ENCODE data around the gene TM7SF2.

TM7SF2 gene

DNA sequence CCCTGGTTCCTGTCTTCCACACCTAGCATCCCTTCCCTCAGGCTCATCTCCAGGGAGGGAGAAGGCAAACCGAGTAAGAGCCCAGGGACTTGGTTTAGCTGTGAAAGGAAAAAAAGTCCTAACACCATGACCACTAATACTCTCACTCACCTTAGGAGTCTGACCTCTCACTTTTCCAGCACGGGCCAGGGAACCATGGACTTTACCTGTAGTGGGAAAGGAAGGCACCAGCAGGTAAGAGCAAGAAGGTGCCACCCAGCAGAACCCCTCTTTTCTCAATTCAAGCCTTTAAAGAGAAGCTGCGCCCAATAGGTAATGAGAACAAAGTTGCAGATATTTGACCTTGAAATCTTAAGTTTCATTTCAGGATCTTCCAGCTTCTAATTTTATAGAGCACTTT, 9.2 kb downstream of the TM7SF2 start:
- Histone ChIP-seq H3K4me3 (peak overlapping the region; percentile 94), H3K27me3 (ENCODE audit: low read depth) (no peaks in the 10 kb centered on the region), H3K36me3 (replicated peaks) (peaks cover 72% of the 10 kb centered on the region), H3K9me3 (no peaks in the 10 kb centered on the region), H3K4me1 (peaks cover 28% of the 10 kb centered on the region)
- no peak for DNase-seq (ENCODE audit: low spot score in 2 of 2)
- in situ Hi-C loops (cut with MboI; ENCODE audit: low sequenced_read_pairs) = loop anchor here (25.0 kb wide), 1 partner anchor 859 kb away; the partner anchor contains the start of gene PLCB3

DNA sequence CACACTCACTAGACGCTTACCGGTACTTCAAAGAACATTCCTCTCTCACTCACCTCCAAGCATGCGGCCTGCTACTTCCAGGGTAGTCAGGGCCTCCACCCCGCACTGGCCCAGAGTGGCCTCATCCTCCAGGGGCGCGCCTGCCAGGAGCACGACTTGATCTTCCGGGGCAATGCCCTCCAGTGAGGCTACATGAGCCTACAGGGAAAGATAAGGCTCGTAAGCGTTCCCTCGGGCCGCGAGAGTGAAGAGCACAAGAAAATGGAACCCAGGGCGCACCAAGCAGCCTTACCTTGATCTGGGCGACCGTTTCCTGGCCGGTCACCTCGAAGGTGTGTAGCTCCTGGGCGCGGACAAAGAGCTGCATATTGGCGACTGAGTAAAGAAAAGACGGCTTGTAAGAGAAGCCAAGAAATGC, 9.8 kb downstream of the TM7SF2 start:
- Histone ChIP-seq H3K36me3 (replicated peaks) (peaks cover 71% of the 10 kb centered on the region), H3K9me3 (no peaks in the 10 kb centered on the region), H3K27me3 (ENCODE audit: low read depth) (no peaks in the 10 kb centered on the region), H3K4me3 (peak overlapping the region; percentile 94), H3K4me1 (peaks cover 21% of the 10 kb centered on the region)
- in situ Hi-C loops (cut with MboI; ENCODE audit: low sequenced_read_pairs) = loop anchor here (25.0 kb wide), 1 partner anchor 859 kb away; the partner anchor contains the start of gene PLCB3
- DNase-seq (ENCODE audit: low spot score in 2 of 2) = no peak

DNA sequence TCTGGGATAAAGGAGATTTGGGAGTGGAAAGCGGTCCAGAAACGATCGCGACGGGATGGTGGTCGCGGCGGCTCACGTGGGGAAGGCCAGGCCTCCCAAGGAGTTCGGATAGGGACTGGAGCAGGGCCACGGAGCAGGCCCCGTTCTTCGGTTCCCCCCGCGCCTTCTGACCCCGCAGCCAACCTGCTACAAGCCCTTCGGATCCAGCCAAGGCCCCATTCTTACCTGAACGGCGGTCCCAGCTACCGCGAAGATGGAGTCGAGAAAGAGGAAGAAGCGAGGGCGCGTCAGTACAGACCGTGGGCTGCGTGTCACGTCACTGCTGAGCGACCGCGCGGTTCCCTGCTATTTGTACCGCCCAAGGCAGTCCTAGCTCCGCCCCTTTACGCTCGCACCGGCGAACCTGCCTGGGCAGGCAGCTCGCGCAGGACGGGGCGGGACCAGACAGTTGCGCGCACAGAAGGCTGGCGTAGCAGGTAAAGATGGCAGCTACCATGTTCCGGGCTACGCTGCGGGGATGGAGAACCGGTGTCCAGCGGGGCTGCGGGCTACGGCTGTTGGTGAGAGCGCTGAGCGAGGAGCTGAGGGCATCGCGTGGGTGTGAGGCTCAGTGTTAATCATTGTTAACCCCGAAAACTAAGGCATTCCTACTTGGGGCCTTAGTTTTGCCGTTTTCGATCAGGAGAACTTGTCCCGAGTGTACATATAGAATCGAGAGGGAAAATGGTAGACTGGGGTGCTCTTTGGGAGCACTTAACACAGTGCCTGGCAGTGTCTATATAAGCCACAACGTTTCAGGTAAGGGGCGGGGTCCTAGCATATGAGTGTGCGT, 10.4 kb downstream of the TM7SF2 start, which contains the start of the genes FAU and MRPL49:
Gene FAU, minus strand, starts transcription at position 270 of the 832 bp plus-strand sequence. CDS start 321 bp downstream, outside the sequence.
Gene MRPL49, plus strand, starts transcription at position 457 of the 832 bp plus-strand sequence. Its CDS starts 26 bp downstream, at position 483.
- no peaks in the 10 kb centered on the region for H3K27me3 ChIP-seq (ENCODE audit: low read depth)
- peaks cover 72% of the 10 kb centered on the region for H3K36me3 ChIP-seq (replicated peaks)
- DNase-seq (ENCODE audit: low spot score in 2 of 2) = peak; percentile 95 to 99
- in situ Hi-C loops (cut with MboI; ENCODE audit: low sequenced_read_pairs) = loop anchor here (25.0 kb wide), 1 partner anchor 860 kb away; the partner anchor contains the start of gene PLCB3
- peaks cover 19% of the 10 kb centered on the region for H3K4me1 ChIP-seq
- peak within 1 kb of the TSS; percentile 94 for H3K4me3 ChIP-seq
- no peaks in the 10 kb centered on the region for H3K9me3 ChIP-seq

DNA sequence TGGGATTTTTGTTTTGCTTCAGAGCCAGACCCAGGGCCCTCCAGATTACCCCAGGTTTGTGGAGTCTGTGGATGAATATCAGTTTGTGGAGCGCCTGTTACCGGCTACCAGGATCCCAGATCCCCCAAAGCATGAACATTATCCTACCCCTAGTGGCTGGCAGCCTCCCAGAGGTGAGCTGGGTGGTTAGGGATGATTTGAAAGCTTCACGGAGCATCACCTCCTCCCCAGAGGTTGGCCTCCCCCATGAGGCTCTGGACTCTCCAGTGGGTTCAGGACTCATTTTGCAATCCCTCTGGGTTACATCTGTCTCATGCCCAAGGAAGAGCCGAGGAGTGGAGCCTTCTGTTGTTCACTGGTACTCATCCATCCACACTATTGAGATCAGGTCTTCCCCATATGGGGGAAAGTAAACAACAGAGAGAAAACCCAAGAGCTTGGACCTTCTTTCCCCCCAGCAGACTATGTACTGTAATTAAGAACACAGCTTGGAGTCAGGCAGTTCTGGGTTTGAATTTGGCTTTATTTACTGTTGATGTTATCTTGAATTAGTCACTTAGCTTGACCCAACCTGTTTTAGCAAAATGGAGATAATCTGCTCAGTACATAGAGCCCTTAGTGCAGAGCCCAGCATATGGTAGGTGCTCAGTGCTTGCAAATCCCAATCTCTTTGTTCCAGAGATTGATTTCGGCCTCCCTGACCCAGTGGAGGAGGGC, 13.0 kb downstream of the TM7SF2 start:
- Histone ChIP-seq H3K36me3 (replicated peaks) (peaks cover 77% of the 10 kb centered on the region), H3K9me3 (no peaks in the 10 kb centered on the region), H3K4me1 (peaks cover 17% of the 10 kb centered on the region), H3K27me3 (ENCODE audit: low read depth) (no peaks in the 10 kb centered on the region), H3K4me3 (no peak overlapping the region)
- in situ Hi-C loops (cut with MboI; ENCODE audit: low sequenced_read_pairs) = loop anchor here (25.0 kb wide), 1 partner anchor 862 kb away; the partner anchor contains the start of gene PLCB3
- no peak for DNase-seq (ENCODE audit: low spot score in 2 of 2)

DNA sequence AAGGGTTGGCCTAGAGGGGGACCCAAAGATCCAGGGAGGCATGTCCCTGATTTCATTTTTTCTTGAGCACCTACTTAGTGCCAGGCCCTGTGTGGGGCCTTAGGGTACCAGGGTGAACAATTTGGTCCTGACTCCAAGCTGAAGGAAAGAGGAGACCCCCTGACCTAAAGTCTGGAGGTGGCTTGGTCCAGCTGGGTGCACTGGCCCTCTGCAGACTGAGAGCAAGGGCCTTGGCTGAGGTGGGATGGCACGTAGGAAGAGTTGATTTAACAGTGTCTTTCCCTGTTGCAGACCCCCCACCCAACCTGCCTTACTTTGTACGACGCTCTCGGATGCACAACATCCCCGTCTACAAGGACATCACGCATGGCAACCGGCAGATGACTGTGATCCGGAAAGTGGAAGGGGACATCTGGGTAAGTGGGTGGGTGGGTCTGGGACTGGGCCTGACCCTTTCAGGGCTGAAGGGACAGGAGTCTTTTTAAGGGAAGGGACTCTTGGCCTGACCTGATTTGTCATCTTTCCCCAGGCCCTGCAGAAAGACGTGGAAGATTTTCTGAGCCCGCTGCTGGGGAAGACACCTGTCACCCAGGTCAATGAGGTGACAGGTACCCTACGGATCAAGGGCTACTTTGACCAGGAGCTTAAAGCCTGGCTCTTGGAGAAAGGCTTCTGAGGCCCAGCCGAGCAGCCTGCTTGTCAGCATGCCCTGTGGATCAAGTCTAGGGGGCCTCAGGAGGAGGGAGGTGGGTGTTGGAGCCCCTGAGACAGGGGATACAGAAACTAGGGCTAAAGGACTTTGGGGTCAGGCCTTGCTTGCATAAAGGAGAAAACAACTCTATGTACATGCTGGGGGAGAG, 13.8 kb downstream of the TM7SF2 start:
- no peaks in the 10 kb centered on the region for H3K9me3 ChIP-seq
- no peak overlapping the region for H3K4me3 ChIP-seq
- peaks cover 17% of the 10 kb centered on the region for H3K4me1 ChIP-seq
- peaks cover 74% of the 10 kb centered on the region for H3K36me3 ChIP-seq (replicated peaks)
- in situ Hi-C loops (cut with MboI; ENCODE audit: low sequenced_read_pairs) = no loop called here
- DNase-seq (ENCODE audit: low spot score in 2 of 2) = no peak
- H3K27me3 ChIP-seq (ENCODE audit: low read depth) = no peaks in the 10 kb centered on the region

DNA sequence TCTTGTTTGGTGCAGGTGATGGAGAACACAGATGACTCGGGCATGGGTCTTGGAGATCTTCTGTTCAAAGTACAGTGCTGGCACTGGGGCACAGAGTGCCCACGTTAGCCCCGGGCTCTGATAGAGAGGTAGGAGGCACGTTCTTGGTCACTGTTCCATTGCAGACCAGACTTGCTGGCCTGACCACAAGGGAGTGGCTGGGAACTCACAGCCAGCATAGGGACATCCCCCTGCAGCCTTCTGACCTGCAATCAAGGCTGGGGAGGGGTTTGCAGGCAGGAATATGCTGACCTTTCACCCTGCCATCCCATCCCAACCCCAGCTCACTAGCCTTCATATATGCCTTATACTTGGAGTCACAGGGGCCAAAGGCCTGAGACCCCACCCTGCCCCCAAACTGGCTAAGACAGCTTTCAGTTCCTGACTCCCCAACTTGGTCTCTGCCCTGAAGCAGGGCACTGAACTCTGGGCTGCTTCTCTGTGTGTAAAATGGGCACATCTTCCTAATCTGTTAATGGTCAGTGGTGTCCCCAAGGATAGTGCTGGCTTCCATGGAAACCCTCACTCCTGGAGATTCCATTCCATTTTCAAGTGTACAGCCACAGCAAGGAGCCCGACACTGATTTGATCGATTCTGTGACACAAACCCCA, 15.1 kb downstream of the TM7SF2 start:
- DNase-seq (ENCODE audit: low spot score in 2 of 2) = no peak
- no peak overlapping the region for H3K4me3 ChIP-seq
- peaks cover 11% of the 10 kb centered on the region; the same call in 1 of the 2 replicates for H3K4me1 ChIP-seq
- in situ Hi-C loops (cut with MboI; ENCODE audit: low sequenced_read_pairs) = no loop called here
- peaks cover 72% of the 10 kb centered on the region for H3K36me3 ChIP-seq (replicated peaks)
- H3K27me3 ChIP-seq (ENCODE audit: low read depth) = no peaks in the 10 kb centered on the region
- H3K9me3 ChIP-seq = no peaks in the 10 kb centered on the region

DNA sequence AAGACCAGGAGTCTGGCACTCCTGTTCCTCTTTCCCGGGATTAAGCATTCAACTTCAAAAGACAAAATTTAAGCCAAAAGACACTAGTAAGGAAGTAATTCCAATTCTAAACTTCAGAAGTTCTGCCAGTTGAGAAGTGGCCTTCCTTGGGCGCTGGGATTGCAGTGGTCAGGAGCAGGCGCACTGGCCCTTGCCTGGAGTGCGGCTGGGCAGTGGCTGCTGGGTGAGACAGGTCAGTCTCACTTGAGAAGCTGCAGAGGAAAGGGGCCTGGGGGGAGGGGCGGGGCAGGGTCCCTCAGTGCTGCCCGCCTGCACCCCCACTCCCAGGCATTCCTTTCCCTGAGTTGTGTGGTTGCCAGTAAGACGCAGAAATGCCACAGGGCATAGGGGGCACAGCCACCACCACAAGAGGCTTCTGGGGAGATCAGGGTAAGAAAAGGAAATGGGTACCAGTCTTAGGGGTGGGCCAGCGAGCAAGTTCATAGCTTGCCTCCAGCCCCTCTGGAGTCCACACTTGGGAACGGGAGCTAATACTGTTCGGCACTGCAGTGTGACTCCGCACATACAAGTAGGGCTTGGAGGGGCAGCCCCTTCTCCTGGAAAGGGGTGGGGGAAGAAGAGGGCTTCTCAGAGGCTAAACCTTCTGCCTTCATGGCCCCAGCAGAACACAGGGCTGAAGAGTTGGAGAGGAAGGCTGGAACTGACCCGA, 16.0 kb downstream of the TM7SF2 start:
- H3K4me1 ChIP-seq = peaks cover 11% of the 10 kb centered on the region; the same call in 1 of the 2 replicates

DNA sequence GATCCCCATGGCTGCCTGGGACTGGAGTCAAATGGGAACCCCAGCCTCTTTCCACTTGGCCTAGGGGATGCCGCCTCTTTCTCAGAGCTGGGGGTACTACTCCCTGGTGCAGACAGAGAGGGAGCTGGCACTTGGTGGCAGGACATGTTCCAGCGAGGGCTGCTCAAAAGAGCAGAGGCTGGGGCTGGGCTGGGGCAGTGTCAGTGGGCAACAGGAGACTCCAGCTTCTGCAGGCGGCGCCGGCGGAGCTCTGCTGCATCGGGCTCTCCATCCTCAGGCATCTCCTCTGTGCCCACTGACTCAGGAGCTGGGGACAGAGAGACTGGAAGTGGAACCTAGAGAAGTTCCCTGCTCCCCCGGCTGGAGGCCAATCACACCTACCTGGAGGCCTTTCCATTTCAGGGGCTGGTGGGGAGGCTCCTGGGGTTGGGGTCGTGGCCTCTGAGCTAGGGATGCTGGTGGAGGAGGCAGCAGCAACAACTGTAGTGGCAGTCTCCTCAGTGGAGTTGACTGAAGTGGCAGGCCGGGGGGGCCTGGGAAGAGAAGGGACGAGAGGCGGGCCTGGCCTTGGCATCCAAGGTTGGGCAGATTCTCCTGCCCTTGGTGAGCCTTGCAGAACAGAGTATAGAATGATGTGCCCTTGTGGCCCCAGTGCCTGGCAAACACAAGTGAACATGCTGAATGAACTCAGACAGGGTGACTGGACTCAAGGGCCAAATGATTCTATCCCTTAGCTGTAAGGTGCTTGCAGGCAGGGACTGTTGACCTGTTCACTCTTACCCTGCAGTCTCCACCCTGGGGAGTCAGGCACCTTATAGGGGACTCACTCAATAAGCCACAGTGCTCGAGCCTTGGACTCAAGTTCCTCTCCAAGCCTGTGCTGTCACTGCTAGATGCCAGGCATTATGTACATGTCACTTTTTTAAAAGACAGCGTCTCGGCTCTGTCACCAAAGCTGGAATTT, 16.8 kb downstream of the TM7SF2 start:
- Histone ChIP-seq H3K9me3 (no peaks in the 10 kb centered on the region), H3K4me3 (no peak overlapping the region), H3K4me1 (peaks cover 6% of the 10 kb centered on the region; the same call in 1 of the 2 replicates), H3K27me3 (ENCODE audit: low read depth) (no peaks in the 10 kb centered on the region), H3K36me3 (replicated peaks) (peaks cover 76% of the 10 kb centered on the region)
- no peak for DNase-seq (ENCODE audit: low spot score in 2 of 2)
- in situ Hi-C loops (cut with MboI; ENCODE audit: low sequenced_read_pairs) = no loop called here

More for the DNA sequence above, 16.0 kb downstream of the TM7SF2 start:
- no peaks in the 10 kb centered on the region for H3K27me3 ChIP-seq (ENCODE audit: low read depth)
- no peaks in the 10 kb centered on the region for H3K9me3 ChIP-seq
- H3K4me3 ChIP-seq = no peak overlapping the region
- DNase-seq (ENCODE audit: low spot score in 2 of 2) = no peak
- H3K36me3 ChIP-seq (replicated peaks) = peaks cover 78% of the 10 kb centered on the region
- in situ Hi-C loops (cut with MboI; ENCODE audit: low sequenced_read_pairs) = no loop called here

DNA sequence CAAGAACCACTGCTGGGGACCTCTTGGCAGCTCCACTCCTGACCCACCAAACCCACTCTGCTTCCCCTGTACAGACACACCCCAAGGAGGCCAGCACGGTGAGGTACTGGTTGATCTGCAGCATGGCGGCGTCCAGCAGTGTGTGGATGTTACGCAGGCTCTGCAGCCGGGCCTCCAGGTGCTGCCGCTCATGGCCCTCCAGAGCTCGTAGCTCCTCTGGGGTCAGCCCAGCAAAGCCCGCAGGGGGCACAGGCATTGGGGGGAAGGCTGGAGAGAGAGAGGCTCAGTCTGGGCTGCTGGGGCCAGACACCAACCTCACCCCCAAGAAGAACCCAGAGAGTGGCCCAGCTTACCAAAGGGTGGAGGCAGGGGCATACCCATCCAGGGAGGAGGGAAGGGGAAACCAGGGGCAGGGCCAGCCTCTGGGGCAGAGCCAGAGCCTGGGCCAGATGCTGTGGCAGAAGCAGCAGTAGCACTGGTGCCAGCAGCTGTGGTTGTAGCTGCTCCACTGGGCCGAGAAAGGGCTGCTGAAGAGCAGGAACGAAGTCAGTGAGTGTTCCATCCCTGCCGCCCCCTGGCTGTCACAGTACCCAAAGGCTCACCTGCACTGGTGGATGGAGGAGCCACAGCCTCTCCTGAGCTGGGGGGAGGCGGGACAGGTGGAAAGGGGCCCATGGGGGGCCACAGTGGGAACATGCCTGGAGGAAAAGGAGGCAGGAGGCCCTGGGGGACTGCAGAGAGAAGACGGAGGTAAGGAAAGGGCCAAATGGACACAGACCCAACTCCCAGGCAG, 18.2 kb downstream of the TM7SF2 start:
- H3K36me3 ChIP-seq (replicated peaks) = peaks cover 68% of the 10 kb centered on the region
- H3K27me3 ChIP-seq (ENCODE audit: low read depth) = no peaks in the 10 kb centered on the region
- DNase-seq (ENCODE audit: low spot score in 2 of 2) = no peak
- 0 out of 2 replicates have a peak, but pooled peaks cover 3% of the 10 kb centered on the region for H3K4me1 ChIP-seq
- H3K9me3 ChIP-seq = no peaks in the 10 kb centered on the region
- in situ Hi-C loops (cut with MboI; ENCODE audit: low sequenced_read_pairs) = no loop called here
- H3K4me3 ChIP-seq = no peak overlapping the region

DNA sequence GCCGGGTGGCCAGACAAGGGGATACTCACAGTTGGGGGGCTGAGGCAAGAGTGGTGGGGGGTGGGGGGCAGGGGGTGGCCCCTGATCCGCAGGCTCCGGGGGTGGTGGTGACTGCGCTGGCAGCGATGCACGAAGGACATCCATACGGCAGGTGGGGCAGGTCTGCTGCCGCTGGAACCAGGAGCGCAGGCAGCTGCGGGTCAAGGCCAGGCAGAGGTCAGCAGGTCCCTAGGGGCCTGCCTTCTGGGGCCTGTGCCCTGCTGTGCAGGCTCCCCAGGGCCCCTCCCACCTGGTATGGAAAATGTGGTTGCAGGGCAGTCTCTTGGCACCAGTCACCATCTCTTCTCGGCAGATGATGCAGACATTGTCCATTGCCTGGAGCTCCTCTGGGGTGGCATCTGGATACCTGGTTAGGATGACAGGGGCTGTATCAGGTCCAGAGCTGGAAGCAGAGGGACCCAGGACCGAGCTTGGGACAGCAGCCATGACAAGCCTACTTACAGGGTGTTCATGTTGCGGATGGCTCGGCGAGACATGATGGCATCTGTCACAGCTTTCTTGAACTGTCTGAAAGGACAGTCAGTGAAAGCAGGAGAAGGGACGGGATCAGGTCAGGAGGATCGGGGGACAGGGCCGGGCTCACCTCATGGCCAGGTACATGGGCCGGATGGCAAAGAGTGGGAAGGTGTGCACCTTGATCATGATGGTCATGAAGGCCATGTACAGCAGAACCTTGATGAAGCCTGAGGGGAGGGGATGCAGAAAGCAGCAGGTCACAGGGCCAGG, 19.2 kb downstream of the TM7SF2 start:
- in situ Hi-C loops (cut with MboI; ENCODE audit: low sequenced_read_pairs) = no loop called here
- Histone ChIP-seq H3K36me3 (replicated peaks) (peaks cover 58% of the 10 kb centered on the region), H3K4me1 (peaks cover 9% of the 10 kb centered on the region; the same call in 1 of the 2 replicates), H3K27me3 (ENCODE audit: low read depth) (no peaks in the 10 kb centered on the region), H3K4me3 (no peak overlapping the region), H3K9me3 (no peaks in the 10 kb centered on the region)
- no peak for DNase-seq (ENCODE audit: low spot score in 2 of 2)
